DMS79 treated with DMSO at 0.1 percent for 48 hours (cell line): Measurements from ENCODE around the gene FXYD4.
"Not testable (repeated sequence)": the region's sequence is repeated elsewhere in the genome, so short reads cannot be mapped to it uniquely, and the experiment has no call there.

Experiments
- DNase-seq: peaks from one replicate; lab custom pipeline; 2025; lab: John Stamatoyannopoulos, UW

FXYD4 gene

GRCh38 chr10:43371418-43371817, at the start of gene FXYD4:
Gene FXYD4 (plus strand): TSS chr10:43371636. CDS start chr10:43373747, 2,111 bp downstream.
- no peak for DNase-seq

GRCh38 chr10:43322331-43322730, 49.1 kb upstream of the FXYD4 start:
- DNase-seq = no peak

GRCh38 chr10:43322769-43323168, 48.7 kb upstream of the FXYD4 start:
- no peak for DNase-seq

GRCh38 chr10:43323245-43323644, 48.2 kb upstream of the FXYD4 start:
- no peak for DNase-seq

GRCh38 chr10:43324876-43325275, 46.6 kb upstream of the FXYD4 start:
- no peak for DNase-seq

GRCh38 chr10:43327171-43327570, 44.3 kb upstream of the FXYD4 start:
- no peak for DNase-seq

GRCh38 chr10:43327986-43328385, 43.5 kb upstream of the FXYD4 start:
- DNase-seq = no peak

DNA sequence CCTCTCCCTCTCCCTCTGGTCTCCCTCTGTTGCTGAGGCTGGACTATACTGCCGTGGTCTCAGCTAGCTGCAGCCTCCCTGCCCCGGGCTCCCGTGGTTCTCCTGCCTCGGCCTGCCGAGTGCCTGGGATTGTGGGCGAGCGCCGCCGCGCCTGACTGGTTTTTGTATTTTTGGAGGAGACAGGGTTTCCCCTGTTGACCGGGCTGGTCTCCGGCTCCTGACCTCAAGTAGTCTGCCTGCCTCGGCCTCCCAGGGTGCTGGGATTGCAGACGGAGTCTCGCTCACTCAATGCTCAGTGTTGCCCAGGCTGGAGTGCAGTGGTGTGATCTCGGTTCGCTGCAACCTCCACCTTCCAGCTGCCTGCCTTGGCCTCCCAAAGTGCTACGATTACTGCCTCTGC, 42.6 kb upstream of the FXYD4 start:
- DNase-seq = not testable (repeated sequence)

DNA sequence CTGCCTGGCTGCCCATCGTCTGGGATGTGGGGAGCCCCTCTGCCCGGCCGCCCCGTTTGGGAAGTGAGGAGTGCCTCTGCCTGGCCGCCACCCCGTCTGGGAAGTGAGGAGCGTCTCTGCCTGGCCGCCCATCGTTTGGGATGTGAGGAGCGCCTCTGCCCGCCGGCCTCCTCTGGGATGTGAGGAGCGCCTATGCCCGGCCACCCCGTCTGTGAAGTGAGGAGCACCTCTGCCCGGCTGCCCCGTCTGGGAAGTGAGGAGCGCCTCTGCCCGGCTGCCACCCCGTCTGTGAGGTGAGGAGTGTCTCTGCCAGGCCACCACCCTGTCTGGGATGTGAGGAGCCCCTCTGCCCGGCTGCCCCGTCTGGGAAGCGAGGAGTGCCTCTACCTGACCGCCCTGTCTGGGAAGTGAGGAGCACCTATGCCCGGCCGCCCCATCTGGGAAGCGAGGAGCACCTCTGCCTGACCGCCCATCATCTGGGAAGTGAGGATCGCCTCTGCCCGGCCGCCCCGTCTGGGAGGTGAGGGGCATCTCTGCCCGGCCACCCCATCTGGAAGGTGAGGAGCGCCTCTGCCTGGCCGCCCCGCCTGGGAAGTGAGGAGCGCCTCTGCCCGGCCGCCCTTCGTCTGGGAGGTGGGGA, 42.1 kb upstream of the FXYD4 start:
- not testable (repeated sequence) for DNase-seq

- not testable (repeated sequence) for DNase-seq
These were observed 41.2 kb upstream of the FXYD4 start for GRCh38 chr10:43330049-43330823.

DNA sequence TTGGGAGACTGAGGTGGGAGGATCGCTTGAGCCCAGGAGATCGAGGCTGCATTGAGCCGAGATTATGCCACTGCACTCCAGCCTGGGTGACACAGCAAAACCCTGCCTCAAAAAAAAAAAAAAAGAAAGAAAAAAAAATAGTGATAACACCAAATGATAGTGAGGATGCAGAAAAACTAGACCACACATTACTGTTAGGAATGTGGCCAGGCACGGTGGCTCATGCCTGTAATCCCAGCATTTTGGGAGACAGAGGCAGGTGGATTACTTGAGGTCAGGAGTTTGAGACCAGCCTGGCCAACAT, 40.7 kb upstream of the FXYD4 start:
- DNase-seq = not testable (repeated sequence)

- DNase-seq = no peak
These were observed 37.8 kb upstream of the FXYD4 start for GRCh38 chr10:43333653-43334052.

GRCh38 chr10:43336061-43336460, 35.4 kb upstream of the FXYD4 start:
- no peak for DNase-seq

DNA sequence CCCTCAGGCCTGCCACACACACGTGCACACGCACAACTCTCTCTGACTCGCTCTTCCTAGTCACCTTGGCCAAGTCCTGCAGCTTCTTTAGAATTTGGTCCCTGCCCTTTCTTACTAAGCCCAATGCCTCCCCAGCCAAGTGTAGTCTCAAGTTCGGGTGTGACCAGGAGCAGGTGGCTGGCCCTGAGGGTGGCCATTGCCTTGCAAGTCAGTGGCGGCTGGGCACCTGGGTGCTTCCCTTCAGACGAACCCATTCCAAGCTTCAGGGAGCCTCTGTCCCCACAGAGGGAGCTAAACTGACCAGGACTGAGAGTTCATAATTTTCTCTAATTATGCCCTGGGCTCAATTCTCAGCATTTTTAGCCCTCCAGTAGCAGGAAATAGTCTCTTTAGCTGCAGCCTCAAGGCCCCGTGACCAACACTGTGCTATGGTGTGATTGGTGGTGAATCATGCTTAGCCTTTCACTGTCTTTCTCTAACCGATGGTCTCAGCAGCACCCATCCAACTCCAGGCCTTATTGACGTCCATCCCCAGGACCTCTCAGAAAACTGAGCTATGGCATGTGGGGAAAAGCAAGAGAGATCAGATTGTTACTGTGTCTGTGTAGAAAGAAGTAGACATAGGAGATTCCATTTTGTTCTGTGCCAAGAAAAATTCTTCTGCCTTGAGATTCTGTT, 34.7 kb upstream of the FXYD4 start:
- no peak for DNase-seq

GRCh38 chr10:43337536-43337935, 33.9 kb upstream of the FXYD4 start:
- not testable (repeated sequence) for DNase-seq

GRCh38 chr10:43338117-43338516, 33.3 kb upstream of the FXYD4 start:
- no peak for DNase-seq

DNA sequence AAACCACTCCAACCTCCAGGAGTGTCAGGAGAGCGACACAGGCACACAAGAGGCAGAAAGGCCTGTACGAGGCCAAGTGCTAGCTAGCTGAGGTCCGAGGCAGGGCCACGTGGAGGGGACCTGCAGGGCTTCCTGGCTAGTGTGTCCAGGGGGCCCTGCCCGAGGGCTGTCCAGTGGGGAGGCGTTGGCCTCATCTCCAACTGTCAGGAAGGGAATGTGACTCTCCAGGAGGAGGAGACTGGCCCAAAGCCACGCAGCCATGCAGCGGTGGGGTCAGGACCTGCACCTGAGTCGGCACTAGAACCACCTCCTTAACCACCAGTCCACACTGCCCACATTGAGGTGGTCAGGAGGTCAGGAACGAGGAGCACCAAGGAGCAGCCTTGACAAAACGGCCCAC, 32.3 kb upstream of the FXYD4 start:
- DNase-seq = no peak

- DNase-seq = no peak
These were observed 31.3 kb upstream of the FXYD4 start for GRCh38 chr10:43340101-43340500.

- DNase-seq = no peak
These were observed 30.8 kb upstream of the FXYD4 start for GRCh38 chr10:43340619-43341018.

DNA sequence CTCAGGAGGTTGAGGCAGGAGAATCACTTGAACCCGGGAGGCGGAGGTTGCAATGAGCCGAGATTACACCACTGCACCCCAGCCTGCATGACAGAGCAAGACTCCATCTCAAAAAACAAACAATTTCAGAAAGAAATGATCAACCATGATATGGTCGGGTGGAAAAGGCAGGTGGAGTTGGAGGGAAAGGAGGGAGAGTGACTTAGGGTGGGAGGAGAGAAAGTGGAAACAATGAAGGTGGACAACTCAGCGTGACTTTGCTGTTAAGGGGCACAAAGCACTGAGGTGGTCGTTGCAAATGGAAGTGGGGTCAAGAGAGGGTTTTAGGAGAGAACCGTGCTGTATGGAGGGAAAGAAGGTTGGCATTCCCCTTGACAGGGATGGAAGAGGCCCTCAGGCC, 30.0 kb upstream of the FXYD4 start:
- DNase-seq = no peak

- DNase-seq = no peak
These were observed 28.9 kb upstream of the FXYD4 start for GRCh38 chr10:43342279-43343125.

DNA sequence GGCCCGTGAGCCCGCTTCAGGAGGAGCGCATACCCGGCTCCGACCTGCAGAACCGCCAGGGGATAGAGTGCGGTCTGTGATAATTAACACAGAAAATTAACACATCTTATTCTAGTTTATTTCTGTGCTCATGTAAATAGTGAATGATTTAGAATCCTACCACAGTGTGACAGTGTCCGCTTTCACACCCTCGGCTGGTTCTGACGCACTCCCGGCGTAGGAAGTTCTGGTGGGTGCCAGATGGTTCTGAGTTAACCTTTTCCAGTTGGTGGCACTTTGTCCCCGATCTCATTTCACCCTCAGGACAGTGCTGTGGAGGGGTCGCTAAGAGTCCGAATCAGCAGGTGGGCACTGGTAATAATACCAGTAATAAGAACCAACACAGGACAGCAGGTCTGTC, 28.3 kb upstream of the FXYD4 start:
- no peak for DNase-seq
